ENCODE results near the gene GLRA1. TPM values are rescaled to one million over a fixed set of nuclear protein-coding genes. Genes with fewer than 3 reads are reported as not detected.
A peak's percentile ranks its signal among the peaks of the same experiment; 100 is the strongest.
"Not testable (repeated sequence)": the region's sequence is repeated elsewhere in the genome, so short reads cannot be mapped to it uniquely, and the experiment has no call there.

Gene GLRA1
- total RNA-seq, 1 experiment from 2014 or later: not detected

DNA sequence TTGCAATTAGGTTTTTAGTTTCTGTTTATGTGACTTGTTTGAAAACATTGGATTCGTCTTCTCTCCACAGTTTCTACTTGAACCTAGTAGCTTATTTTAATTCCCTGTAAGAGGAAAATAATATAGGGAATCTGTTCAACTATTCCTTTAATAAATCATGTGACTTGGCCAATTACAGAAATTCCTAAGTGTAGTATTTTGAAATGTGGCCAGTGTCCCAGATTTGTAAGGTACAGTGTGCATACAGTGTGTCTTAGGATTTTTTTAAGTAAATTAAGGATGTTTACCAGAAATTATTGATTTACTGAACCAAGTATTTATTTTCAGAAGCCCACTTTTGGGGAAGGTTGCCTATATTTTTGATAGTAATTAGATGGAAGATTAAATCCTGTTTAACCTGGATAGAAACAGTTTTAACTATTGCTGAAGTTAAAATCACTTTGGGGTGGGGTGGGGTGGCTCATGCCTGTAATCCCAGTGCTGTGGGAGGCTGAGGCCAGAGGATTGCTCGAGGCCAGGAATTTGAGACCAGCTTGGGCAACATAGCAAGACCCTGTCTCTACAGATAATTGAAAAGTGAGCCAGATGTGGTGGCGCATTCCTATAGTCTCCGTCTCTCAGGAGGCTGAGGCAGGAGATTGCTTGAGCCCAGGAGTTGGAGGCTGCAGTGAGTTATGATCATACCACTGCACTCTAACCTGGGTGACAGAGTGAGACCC, 116.0 kb downstream of the GLRA1 start:
- in situ Hi-C loops (cut with HindIII; ENCODE audit: low pct_unique_long_range_greater_than_20kb, low sequenced_read_pairs): no loop called here
- DNase-seq (ENCODE audit: low read depth, low spot score): no peak

DNA sequence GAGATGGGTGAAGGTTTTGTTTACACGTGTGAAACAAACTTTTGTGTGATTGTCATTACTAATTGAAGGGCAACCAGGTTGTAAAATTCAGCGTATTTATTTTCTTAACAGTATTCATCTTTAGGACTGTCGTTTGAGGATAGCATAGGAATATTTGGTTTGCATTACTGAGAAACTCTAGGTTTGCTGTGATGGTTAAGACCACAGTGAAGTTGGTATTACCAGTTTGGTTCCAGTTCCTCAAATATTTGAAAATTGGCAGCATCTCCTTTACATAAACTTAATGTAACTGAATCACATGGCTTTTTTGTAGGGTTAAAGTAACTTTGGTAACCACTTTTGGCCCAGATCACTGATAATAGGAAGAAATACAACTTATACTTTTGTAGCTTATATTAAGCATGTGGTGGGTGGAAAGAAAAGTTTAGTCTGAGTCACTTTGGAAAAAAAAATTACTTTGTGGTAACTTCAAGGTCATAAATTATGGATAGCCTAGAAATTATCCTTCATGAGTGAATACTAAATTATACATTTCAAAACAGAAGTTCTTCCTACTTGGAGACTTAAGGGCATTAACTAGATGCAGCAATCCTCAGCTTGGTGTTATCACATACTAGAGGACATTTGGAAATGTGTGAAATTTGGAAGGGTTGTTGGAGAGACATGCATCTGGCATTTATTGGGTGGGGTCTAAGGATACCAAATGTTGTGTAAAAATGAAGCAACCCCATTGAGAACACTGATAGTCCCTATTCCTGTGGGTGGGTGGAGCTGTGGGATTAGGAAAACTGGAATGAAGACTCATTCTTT, 119.0 kb downstream of the GLRA1 start:
- in situ Hi-C loops (cut with HindIII; ENCODE audit: low pct_unique_long_range_greater_than_20kb, low sequenced_read_pairs): no loop called here
- no peak for DNase-seq (ENCODE audit: low read depth, low spot score)

DNA sequence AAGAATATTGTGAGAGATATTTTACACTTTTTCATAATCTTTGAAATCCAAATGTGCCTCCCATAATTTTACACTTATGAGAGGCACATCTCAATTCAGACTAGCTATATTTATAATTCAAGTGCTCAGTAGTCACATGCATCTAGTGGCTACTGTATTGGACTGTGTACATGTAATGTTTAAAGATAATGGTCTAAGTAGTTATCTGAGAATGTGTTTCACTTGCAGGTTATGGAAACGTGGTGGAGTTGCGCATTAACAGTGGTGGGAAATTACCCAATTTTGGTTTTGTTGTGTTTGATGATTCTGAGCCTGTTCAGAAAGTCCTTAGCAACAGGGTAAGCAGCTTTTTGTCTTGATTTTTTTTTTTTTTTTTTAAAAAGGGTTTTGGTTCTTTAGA, 124.1 kb downstream of the GLRA1 start:
- in situ Hi-C loops (cut with HindIII; ENCODE audit: low pct_unique_long_range_greater_than_20kb, low sequenced_read_pairs): no loop called here
- DNase-seq (ENCODE audit: low read depth, low spot score): no peak

DNA sequence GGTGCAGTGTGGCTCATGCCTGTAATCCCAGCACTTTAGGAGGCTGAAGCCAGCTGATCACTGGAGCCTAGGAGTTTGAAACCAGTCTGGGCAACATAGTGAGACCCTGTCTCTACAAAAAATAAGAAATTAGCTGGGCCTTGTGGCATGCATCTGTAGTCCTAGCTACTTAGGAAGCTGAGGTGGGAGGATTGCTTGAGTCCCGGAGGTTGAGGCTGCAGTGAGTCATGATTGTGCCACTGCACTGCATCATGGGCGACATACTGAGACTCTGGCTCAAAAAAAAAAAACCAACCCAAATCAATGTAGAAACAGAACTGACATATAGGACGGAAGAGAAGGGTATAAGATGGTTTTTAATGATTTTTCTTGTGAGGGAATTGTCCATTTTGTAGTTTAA, 125.2 kb downstream of the GLRA1 start:
- in situ Hi-C loops (cut with HindIII; ENCODE audit: low pct_unique_long_range_greater_than_20kb, low sequenced_read_pairs): no loop called here
- no peak for DNase-seq (ENCODE audit: low read depth, low spot score)

DNA sequence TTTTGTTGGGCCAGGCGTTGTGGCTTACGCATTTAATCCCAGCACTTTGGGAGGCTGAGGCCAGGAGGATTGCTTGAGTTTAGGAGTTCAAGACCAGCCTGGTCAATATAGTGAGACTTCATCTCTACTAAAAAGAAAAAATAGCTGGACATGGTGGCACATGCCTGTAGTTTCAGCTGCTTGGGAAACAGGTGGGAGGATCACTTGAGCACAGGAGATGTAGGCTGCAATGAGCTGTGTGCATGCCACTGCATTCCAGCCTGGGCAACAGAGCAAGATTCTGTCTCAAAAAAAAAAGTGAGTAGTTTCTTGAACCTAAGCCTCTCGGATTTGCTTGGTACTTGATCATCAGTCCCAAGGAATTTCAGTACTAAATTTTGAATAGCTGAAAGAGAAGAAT, 126.0 kb downstream of the GLRA1 start:
- in situ Hi-C loops (cut with HindIII; ENCODE audit: low pct_unique_long_range_greater_than_20kb, low sequenced_read_pairs): no loop called here
- DNase-seq (ENCODE audit: low read depth, low spot score): no peak

DNA sequence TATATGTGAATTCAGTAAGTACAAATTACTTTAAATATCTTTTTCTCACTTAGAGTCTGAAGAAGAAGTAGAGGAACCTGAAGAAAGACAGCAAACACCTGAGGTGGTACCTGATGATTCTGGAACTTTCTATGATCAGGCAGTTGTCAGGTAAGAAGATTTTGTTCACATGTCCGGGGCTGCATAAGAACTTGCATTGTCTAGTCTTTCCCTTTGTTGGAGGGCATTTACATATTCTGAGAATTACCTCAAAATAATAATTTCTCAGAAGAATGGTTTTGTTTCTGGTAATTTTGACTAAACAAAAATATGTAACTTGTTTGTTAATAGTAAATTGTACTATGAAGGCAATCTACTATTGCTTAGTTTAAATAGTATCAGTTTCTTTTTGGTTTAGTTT, 129.2 kb downstream of the GLRA1 start:
- in situ Hi-C loops (cut with HindIII; ENCODE audit: low pct_unique_long_range_greater_than_20kb, low sequenced_read_pairs): no loop called here
- no peak for DNase-seq (ENCODE audit: low read depth, low spot score)

DNA sequence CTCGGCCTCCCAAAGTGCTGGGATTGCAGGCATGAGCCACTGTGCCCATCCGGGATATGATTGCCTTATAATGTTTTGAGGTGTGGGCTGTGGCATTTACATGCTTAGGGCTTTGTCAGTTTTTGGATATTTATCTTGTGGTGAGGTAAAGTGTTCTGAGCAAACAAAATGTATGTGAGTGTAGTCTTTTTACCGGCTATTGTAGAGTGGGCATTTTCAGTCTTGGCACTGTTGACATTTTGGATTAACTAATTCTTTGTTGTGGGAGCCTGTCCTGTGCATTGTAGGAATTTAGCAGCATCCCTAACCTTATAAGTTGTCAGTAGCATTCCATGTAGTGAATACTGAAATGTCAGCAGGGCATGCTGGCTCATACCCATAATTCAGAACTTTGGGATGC, 131.3 kb downstream of the GLRA1 start:
- no peak for DNase-seq (ENCODE audit: low read depth, low spot score)
- in situ Hi-C loops (cut with HindIII; ENCODE audit: low pct_unique_long_range_greater_than_20kb, low sequenced_read_pairs): no loop called here

DNA sequence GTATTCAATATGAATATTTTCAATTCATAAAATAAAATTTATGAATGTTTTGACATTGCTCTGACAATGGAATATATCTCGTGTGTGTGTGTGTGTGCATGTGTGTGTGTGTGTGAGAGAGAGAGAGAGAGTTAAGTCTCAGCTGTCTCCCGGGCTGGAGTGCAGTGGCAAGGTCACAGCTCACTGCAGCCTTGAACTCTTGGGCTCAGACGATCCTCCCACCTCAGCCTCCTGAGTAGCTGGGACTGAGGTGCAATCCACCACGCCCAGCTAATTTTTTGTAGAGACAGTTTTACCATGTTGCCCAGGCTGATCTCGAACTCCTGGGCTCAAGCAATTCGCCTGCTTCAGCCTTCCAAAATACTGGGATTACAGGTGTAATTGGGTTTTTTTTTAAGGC, 136.8 kb downstream of the GLRA1 start:
- no peak for DNase-seq (ENCODE audit: low read depth, low spot score)
- in situ Hi-C loops (cut with HindIII; ENCODE audit: low pct_unique_long_range_greater_than_20kb, low sequenced_read_pairs): no loop called here

DNA sequence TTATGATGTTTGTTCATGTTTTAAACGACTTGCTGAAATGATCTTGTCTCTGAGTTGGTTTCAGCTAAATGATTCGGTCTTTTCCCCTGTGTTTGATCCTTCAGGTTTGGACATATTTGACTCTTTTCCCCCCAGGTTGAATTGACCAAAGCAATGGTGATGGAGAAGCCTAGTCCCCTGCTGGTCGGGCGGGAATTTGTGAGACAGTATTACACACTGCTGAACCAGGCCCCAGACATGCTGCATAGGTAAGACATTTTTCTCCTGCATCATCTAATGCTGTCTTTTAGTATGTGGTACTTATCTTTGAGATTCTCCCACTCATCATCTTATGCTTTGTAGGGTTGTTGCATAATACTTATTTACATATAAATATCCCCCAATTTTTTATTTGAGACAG, 138.2 kb downstream of the GLRA1 start:
- in situ Hi-C loops (cut with HindIII; ENCODE audit: low pct_unique_long_range_greater_than_20kb, low sequenced_read_pairs): no loop called here
- DNase-seq (ENCODE audit: low read depth, low spot score): no peak

DNA sequence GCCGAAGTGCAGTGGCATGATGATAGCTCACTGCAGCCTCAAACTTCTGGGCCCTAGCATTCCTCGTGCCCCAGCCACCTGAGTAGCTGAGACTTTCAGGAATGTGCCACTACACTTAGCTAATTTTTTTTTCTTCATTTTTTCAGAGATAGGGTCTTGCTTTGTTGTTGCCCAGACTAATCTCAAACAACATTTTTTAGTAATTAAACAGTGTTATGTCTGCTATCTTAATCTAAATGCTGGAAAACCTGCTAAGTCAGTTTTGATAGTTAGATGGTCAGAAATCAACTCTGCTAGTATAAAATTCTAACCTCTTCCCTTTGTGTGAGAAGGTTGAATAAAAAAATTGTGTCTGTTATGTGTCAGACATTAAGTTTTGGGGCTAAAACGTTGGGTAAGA, 140.5 kb downstream of the GLRA1 start:
- in situ Hi-C loops (cut with HindIII; ENCODE audit: low pct_unique_long_range_greater_than_20kb, low sequenced_read_pairs): no loop called here
- no peak for DNase-seq (ENCODE audit: low read depth, low spot score)

DNA sequence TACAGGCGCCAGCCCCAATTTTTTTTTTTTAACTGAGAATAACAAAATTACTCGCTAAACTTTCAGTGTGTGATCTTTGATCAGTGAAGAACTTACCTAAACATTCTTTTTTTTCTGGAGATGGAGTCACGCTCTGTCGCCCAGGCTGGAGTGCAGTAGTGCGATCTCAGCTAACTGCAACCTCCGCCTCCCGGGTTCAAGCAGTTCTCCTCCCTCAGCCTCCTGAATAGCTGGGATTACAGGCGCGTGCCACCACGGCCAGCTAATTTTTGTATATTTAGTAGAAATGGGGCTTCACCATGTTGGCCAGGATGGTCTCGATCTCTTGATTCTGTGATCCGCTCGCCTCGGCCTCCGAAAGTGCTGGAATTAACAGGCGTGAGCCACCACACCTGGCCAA, 141.0 kb downstream of the GLRA1 start:
- in situ Hi-C loops (cut with HindIII; ENCODE audit: low pct_unique_long_range_greater_than_20kb, low sequenced_read_pairs); DNase-seq (ENCODE audit: low read depth, low spot score): not testable (repeated sequence)

DNA sequence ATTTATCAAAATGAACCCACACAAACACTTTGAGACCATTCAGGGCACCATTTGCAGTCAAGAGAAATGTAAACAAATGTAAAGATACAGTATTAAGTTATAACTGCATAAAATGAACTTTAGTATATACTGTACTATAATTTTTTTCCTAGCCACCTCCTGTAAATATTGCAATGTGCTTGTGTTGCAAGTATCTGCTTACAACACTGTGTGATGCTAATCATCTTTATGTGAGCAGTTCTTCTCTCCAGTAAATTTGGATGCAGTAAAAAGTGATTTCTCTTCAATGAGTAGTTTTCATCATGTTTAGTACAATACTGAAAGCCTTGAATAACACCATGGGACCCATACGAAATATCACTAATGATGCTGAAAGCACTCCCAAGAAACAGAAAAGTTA, 143.4 kb downstream of the GLRA1 start:
- in situ Hi-C loops (cut with HindIII; ENCODE audit: low pct_unique_long_range_greater_than_20kb, low sequenced_read_pairs): no loop called here

DNA sequence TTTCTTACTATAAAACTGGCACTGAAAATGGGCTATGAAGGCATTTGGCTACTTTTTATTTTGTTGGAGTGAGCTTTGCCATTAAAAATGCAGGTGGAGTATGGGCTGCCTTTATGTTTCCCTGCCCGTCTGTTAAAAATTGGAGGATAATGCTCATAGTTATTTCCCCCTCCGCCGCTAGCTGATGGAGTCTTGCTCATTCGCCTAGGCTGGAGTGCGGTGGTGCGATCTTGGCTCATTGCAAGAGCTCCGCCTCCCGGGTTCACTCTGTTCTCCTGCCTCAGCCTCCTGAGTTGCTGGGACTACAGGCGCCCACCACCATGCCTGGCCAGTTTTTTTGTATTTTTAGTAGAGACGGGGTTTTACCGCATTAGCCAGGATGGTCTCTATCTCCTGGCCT, 144.3 kb downstream of the GLRA1 start:
- no peak for DNase-seq (ENCODE audit: low read depth, low spot score)
- in situ Hi-C loops (cut with HindIII; ENCODE audit: low pct_unique_long_range_greater_than_20kb, low sequenced_read_pairs): no loop called here

More for the DNA sequence above, 143.4 kb downstream of the GLRA1 start:
- no peak for DNase-seq (ENCODE audit: low read depth, low spot score)

DNA sequence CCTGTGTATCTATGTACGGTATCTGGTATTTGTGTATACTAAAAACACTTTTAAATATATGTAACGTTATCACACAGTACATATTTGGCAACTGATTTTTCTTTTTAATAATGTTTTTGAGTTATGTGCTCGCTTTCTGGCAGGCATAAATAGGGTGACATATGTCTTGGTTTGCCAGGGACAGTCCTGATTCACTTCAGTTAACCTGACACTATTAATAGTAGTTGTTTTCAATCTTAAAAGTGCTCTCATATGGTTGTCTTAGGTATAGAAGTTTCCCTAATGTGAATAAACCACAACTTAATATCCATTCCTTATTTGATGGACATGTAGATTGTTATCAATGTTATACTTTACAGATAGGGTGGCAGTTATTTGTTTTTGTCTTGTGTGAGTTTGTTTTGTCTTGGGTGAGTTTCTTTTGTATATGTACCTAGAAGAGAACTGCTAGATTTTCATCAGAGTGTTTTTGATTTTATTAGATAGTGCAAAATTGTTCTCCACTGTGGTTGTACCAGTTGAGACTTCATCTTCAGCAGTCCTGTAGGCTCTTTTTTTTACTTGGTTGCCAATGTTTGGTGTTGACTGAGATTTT, 145.0 kb downstream of the GLRA1 start:
- in situ Hi-C loops (cut with HindIII; ENCODE audit: low pct_unique_long_range_greater_than_20kb, low sequenced_read_pairs): no loop called here
- DNase-seq (ENCODE audit: low read depth, low spot score): no peak

DNA sequence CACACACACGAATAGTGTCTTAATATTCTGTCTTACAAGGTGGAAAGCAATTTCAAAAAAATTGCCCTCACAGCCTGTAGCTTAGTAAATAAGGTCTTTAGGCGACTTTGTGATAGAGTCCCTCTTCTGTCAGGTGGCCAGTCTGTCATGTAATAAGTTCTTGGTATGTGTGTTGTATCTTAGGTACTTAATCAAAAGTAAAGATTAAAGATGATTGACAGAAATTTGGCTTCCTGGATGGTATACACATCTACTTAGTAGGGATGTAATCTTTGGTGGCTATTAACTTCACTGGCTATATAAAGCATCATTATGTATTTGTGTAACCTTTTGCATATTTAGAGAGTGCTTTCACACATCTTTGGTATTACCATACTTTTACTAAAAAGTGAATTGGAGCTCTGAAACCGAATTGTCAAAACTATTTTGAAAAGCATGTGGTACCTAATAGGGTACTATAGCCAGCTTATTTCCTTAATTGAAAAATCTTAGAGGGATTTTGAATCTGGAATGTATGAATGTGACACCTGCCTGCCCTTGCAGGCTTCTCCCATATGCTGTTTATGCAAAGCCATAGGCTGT, 149.5 kb downstream of the GLRA1 start:
- in situ Hi-C loops (cut with HindIII; ENCODE audit: low pct_unique_long_range_greater_than_20kb, low sequenced_read_pairs): no loop called here
- DNase-seq (ENCODE audit: low read depth, low spot score): no peak

DNA sequence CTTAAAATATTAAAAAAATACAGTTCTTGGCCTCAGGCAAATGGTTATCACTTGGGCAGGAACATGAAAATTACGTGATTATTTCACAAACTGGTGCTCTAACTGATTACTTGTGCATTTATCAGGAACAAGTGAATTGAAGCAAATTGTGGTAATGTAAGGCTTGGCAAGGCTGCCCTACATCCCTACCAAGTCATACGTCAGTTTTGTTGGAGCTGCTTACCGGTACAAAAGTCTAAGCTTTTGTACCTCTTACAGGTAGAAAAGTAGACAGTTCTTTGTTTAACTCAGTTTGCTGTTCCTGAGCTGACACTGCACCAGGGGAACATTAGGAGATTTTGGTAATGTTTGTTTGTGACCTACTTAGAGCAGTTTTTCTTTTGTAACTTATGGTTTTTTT, 150.7 kb downstream of the GLRA1 start:
- no peak for DNase-seq (ENCODE audit: low read depth, low spot score)
- in situ Hi-C loops (cut with HindIII; ENCODE audit: low pct_unique_long_range_greater_than_20kb, low sequenced_read_pairs): no loop called here

DNA sequence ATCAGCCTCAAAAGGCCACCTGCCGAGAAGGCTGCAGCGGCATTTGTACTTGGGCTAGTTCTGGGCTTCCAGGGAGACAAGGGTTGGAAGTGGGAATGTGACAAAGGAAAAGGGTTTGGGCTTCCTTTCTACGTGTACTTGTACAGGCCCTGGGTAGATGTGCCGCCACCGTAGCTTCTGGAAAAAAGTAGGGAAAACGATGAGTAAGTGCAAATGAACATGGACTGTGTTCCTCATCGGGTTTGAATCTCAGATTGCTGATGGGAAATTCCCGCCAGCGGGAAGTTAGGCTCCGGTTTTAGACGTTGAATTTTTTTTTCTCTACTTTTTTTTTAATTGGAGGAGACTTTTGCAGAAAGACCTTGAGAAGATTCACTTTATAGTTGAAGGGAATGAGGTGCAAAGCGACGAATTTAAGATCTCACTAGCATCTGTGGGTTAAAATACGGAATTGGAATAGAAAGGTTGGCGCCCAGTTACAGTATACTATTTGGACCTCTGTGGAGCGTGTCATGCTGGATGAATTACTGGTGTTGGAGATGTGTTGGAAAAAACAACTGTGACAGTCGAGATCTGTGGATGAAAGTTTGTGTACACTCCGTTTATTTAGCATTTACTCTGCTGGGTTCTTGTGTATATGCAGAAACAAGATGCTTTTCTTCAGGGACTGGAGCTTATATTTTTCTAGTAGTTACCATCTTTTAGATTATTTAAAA, 151.6 kb downstream of the GLRA1 start:
- peak; percentile 40 for DNase-seq (ENCODE audit: low read depth, low spot score)
- in situ Hi-C loops (cut with HindIII; ENCODE audit: low pct_unique_long_range_greater_than_20kb, low sequenced_read_pairs): no loop called here

Data from SK-MEL-5 (cell line).